HG03060 (cell line): ENCODE measurements around the gene RBMX2.

Experiments used
- ATAC-seq: cut with Tn5 transposase; IDR thresholded peaks from one replicate; pipeline ENCODE4 v1.9.1; 2021; ENCODE audit warnings: low read depth, moderate number of reproducible peaks; ENCODE audit not compliant: unreplicated experiment

RBMX2 gene

DNA sequence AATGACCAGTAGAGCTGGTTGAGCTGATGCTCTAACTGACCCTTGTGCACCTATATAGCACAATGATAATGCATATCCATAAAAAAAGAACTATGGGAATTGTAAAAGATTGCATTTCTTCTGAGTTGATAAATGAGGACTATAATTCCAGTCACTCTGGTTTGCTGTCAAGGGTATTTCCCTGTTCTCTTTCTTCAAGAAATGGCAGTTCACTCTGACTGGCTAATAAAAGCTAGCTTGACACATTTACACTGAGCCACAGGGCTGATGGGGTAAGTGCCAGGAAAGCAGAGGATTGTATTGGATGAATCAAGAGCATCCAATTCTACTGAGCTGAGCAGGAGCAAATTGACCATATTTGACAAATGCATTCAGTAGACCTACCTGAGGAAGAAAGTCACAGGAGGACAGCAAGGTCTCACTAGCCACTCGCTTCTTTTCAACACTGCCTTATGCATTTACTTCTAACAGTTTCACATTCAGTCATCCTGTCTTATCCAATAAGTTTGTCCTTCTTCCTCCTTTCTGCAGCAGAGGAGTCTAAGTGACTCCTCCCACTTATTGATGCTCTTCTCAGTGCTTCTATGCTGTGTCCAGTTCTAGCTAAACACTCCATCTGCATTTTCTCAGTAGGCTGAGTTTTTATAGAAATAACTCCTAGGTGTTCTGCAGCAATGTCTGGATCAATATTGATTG is 43.0 kb downstream of the RBMX2 start:
- ATAC-seq = no peak

DNA sequence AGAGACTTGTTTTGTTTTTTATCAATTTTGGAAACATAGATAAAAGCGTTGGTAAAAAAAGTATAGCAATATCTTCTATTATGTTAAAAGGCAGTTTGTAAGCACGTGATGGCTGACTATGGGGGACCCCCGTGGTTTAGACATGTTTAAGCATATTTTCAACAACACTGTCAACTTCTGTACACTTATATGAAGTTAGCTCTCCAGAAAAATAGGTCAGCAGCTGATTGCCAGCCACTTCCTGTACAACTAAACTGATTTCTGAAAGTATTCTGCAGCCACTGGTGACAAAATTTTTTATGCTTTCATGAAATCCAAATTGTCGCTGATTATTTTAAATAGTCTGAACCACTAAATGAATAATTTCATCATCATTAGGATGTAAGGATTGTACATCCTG is 45.2 kb downstream of the RBMX2 start:
- no peak for ATAC-seq
